ENCODE measurements around the gene GAL3ST2.

The GAL3ST2 gene

GRCh38 chr2:241764275-241765241 is 12.1 kb upstream of the GAL3ST2 start:
- no peak for FAIRE-seq
- DNase-seq (ENCODE audit: extremely low spot score, insufficient read length, low read depth), result no peak

- DNase-seq (ENCODE audit: extremely low spot score, insufficient read length, low read depth), result no peak
- FAIRE-seq, result no peak
Measured at GRCh38 chr2:241767464-241768250, 9.0 kb upstream of the GAL3ST2 start.

- DNase-seq (ENCODE audit: extremely low spot score, insufficient read length, low read depth) (no peak), FAIRE-seq (no peak)
Measured at GRCh38 chr2:241768251-241768711, 8.3 kb upstream of the GAL3ST2 start.

- DNase-seq (ENCODE audit: extremely low spot score, insufficient read length, low read depth) (no peak), FAIRE-seq (no peak)
Measured at GRCh38 chr2:241768850-241769249, 7.8 kb upstream of the GAL3ST2 start.

GRCh38 chr2:241769819-241770184 is 6.8 kb upstream of the GAL3ST2 start:
- DNase-seq (ENCODE audit: extremely low spot score, insufficient read length, low read depth) (no peak), FAIRE-seq (no peak)

GRCh38 chr2:241770185-241770935 is 6.3 kb upstream of the GAL3ST2 start:
- FAIRE-seq (no peak), DNase-seq (ENCODE audit: extremely low spot score, insufficient read length, low read depth) (no peak)

- no peak for DNase-seq (ENCODE audit: extremely low spot score, insufficient read length, low read depth)
- no peak for FAIRE-seq
Measured at GRCh38 chr2:241770936-241771285, 5.7 kb upstream of the GAL3ST2 start.

- FAIRE-seq, result no peak
- DNase-seq (ENCODE audit: extremely low spot score, insufficient read length, low read depth), result no peak
Measured at GRCh38 chr2:241771286-241772062, 5.1 kb upstream of the GAL3ST2 start.

- DNase-seq (ENCODE audit: extremely low spot score, insufficient read length, low read depth) (no peak), FAIRE-seq (no peak)
Measured at GRCh38 chr2:241772063-241772499, 4.5 kb upstream of the GAL3ST2 start.

GRCh38 chr2:241773511-241774418 is 2.9 kb upstream of the GAL3ST2 start:
- FAIRE-seq, result no peak
- no peak for DNase-seq (ENCODE audit: extremely low spot score, insufficient read length, low read depth)

GRCh38 chr2:241774419-241775222 is 2.0 kb upstream of the GAL3ST2 start:
- DNase-seq (ENCODE audit: extremely low spot score, insufficient read length, low read depth) (no peak), FAIRE-seq (no peak)

GRCh38 chr2:241775223-241776177 is 1.1 kb upstream of the GAL3ST2 start:
- no peak for FAIRE-seq
- no peak for DNase-seq (ENCODE audit: extremely low spot score, insufficient read length, low read depth)

GRCh38 chr2:241777170-241777685 is 606 bp downstream of the GAL3ST2 start:
- FAIRE-seq (no peak), DNase-seq (ENCODE audit: extremely low spot score, insufficient read length, low read depth) (no peak)

GRCh38 chr2:241777686-241778627 is 1.3 kb downstream of the GAL3ST2 start:
- FAIRE-seq (no peak), DNase-seq (ENCODE audit: extremely low spot score, insufficient read length, low read depth) (no peak)

- no peak for FAIRE-seq
- DNase-seq (ENCODE audit: extremely low spot score, insufficient read length, low read depth), result no peak
Measured at GRCh38 chr2:241780939-241781569, 4.4 kb downstream of the GAL3ST2 start.
